Activated naive CD4-positive, alpha-beta T cell treated with Interleukin-2 at 50 U/mL for 16 hours (primary cell): ENCODE results near the gene MED27.
"Not testable (repeated sequence)": the region's sequence is repeated elsewhere in the genome, so short reads cannot be mapped to it uniquely, and the experiment has no call there.

Source experiments
- DNase-seq: peaks from one replicate; pipeline ENCODE4 v3.0.0-alpha.2; 2020

Gene MED27

GRCh38 chr9:132014218-132014805 lies 65.4 kb downstream of the MED27 start:
- DNase-seq, result no peak

- no peak for DNase-seq
These were observed 66.8 kb downstream of the MED27 start for GRCh38 chr9:132012704-132013357.

- no peak for DNase-seq
These were observed 67.8 kb downstream of the MED27 start for GRCh38 chr9:132011896-132012295.

GRCh38 chr9:132011309-132011708 lies 68.4 kb downstream of the MED27 start:
- DNase-seq, result no peak

- DNase-seq, result not testable (repeated sequence)
These were observed 69.5 kb downstream of the MED27 start for GRCh38 chr9:132010201-132010600.

GRCh38 chr9:132008855-132009812 lies 70.5 kb downstream of the MED27 start:
- DNase-seq, result no peak

GRCh38 chr9:132008184-132008803 lies 71.4 kb downstream of the MED27 start:
- DNase-seq, result no peak

GRCh38 chr9:132007371-132008025 lies 72.2 kb downstream of the MED27 start:
- DNase-seq, result no peak

- DNase-seq, result peak; percentile 45
These were observed 72.8 kb downstream of the MED27 start for GRCh38 chr9:132006677-132007370.

- no peak for DNase-seq
These were observed 73.8 kb downstream of the MED27 start for GRCh38 chr9:132005899-132006298.

GRCh38 chr9:132004323-132004722 lies 75.3 kb downstream of the MED27 start:
- DNase-seq, result no peak

- no peak for DNase-seq
These were observed 75.8 kb downstream of the MED27 start for GRCh38 chr9:132003896-132004295.

GRCh38 chr9:132003319-132003704 lies 76.4 kb downstream of the MED27 start:
- no peak for DNase-seq

- DNase-seq, result no peak
These were observed 76.9 kb downstream of the MED27 start for GRCh38 chr9:132002643-132003318.

- DNase-seq, result no peak
These were observed 78.1 kb downstream of the MED27 start for GRCh38 chr9:132001567-132001966.

- DNase-seq, result no peak
These were observed 79.0 kb downstream of the MED27 start for GRCh38 chr9:132000659-132001058.

- no peak for DNase-seq
These were observed 79.7 kb downstream of the MED27 start for GRCh38 chr9:131999692-132000551.

- DNase-seq, result no peak
These were observed 81.9 kb downstream of the MED27 start for GRCh38 chr9:131997779-131998178.

- no peak for DNase-seq
These were observed 82.6 kb downstream of the MED27 start for GRCh38 chr9:131997076-131997475.

GRCh38 chr9:131995382-131995781 lies 84.3 kb downstream of the MED27 start:
- DNase-seq, result no peak
